HG03135 (cell line): ENCODE measurements around the gene ZIC5.
"Not testable (repeated sequence)": the region's sequence is repeated elsewhere in the genome, so short reads cannot be mapped to it uniquely, and the experiment has no call there.

Source experiments
- ATAC-seq: cut with Tn5 transposase; IDR thresholded peaks from one replicate; pipeline ENCODE4 v1.9.1; 2021; ENCODE audit warnings: mild to moderate bottlenecking, moderate library complexity; ENCODE audit not compliant: unreplicated experiment

ZIC5 gene

GRCh38 chr13:99961636-99962035 is 9.9 kb downstream of the ZIC5 start:
- ATAC-seq = no peak

- ATAC-seq = no peak
Observed at GRCh38 chr13:99960663-99961311, 10.8 kb downstream of the ZIC5 start.

GRCh38 chr13:99959540-99960230 is 11.9 kb downstream of the ZIC5 start:
- no peak for ATAC-seq

GRCh38 chr13:99959127-99959539 is 12.4 kb downstream of the ZIC5 start:
- ATAC-seq = no peak

- no peak for ATAC-seq
Observed at GRCh38 chr13:99958406-99959126, 13.0 kb downstream of the ZIC5 start.

- ATAC-seq = no peak
Observed at GRCh38 chr13:99956473-99957349, 14.9 kb downstream of the ZIC5 start.

GRCh38 chr13:99955747-99956472 is 15.7 kb downstream of the ZIC5 start:
- no peak for ATAC-seq

GRCh38 chr13:99955107-99955746 is 16.3 kb downstream of the ZIC5 start:
- no peak for ATAC-seq

- ATAC-seq = no peak
Observed at GRCh38 chr13:99953138-99953755, 18.3 kb downstream of the ZIC5 start.

GRCh38 chr13:99951666-99952065 is 19.9 kb downstream of the ZIC5 start:
- ATAC-seq = not testable (repeated sequence)

GRCh38 chr13:99949679-99950413 is 21.7 kb downstream of the ZIC5 start:
- ATAC-seq = no peak

GRCh38 chr13:99948907-99949678 is 22.5 kb downstream of the ZIC5 start:
- ATAC-seq = no peak

GRCh38 chr13:99948411-99948810 is 23.2 kb downstream of the ZIC5 start:
- no peak for ATAC-seq

- ATAC-seq = no peak
Observed at GRCh38 chr13:99947666-99948065, 23.9 kb downstream of the ZIC5 start.

- not testable (repeated sequence) for ATAC-seq
Observed at GRCh38 chr13:99945515-99945914, 26.1 kb downstream of the ZIC5 start.

- no peak for ATAC-seq
Observed at GRCh38 chr13:99944606-99945005, 27.0 kb downstream of the ZIC5 start.

- no peak for ATAC-seq
Observed at GRCh38 chr13:99944102-99944501, 27.5 kb downstream of the ZIC5 start.

- ATAC-seq = no peak
Observed at GRCh38 chr13:99941911-99942310, 29.7 kb downstream of the ZIC5 start.
